WI38 (cell line): ENCODE results near the gene KRTAP24-1.

ENCODE experiments used
- H3K4me3 ChIP-seq: 2 replicates; pipeline ENCODE4 v1.5.1; 2011; ENCODE audit warnings: low read depth, mild to moderate bottlenecking, control low read depth, low read length
- TF ChIP-seq, protein P1 (sequence below): IDR thresholded peaks from 2 replicates; pipeline ENCODE4 v1.5.1; 2012; ENCODE audit warnings: low read depth, mild to moderate bottlenecking, control low read depth, low read length

Gene KRTAP24-1

DNA sequence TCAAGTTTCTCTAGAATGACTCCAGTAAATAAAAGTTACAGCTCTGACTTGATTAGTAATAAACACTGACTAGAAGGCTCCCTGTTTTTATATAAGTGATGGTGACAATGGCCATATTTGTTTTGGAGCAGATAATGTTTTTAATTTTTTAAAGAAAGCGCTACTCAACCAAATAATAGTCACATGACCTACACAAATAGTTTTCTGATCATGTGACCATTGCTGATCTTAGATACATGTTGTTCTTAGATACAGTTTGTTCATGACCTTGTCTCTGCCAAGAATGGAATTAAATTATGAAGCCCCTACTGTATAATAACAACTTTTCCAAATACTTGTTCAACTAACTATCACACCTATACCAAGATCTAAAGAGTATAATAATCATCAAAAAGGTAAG, 44.6 kb downstream of the KRTAP24-1 start:
- H3K4me3 ChIP-seq, result no peak overlapping the region
- TF ChIP-seq, protein P1, sequence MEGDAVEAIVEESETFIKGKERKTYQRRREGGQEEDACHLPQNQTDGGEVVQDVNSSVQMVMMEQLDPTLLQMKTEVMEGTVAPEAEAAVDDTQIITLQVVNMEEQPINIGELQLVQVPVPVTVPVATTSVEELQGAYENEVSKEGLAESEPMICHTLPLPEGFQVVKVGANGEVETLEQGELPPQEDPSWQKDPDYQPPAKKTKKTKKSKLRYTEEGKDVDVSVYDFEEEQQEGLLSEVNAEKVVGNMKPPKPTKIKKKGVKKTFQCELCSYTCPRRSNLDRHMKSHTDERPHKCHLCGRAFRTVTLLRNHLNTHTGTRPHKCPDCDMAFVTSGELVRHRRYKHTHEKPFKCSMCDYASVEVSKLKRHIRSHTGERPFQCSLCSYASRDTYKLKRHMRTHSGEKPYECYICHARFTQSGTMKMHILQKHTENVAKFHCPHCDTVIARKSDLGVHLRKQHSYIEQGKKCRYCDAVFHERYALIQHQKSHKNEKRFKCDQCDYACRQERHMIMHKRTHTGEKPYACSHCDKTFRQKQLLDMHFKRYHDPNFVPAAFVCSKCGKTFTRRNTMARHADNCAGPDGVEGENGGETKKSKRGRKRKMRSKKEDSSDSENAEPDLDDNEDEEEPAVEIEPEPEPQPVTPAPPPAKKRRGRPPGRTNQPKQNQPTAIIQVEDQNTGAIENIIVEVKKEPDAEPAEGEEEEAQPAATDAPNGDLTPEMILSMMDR, result no peak

DNA sequence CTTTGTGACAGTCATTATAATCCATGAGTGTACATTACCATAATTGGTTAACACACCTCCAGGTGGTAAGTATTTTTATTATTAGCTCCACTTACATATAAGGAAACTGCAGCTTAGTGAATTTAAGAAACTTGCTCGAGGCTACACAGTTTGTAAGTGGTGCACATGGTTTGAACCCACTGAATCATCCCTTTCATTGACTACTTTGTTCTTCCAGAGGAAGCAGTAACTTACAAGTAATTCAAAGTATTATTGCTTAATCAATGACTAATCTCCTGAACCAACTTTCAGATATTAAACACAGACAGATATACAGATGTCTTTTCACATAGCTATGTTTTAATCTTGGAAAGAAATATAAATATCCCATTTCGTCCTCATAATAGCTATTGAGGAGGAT, 48.1 kb downstream of the KRTAP24-1 start:
- TF ChIP-seq, protein P1, result no peak
- H3K4me3 ChIP-seq, result no peak overlapping the region

DNA sequence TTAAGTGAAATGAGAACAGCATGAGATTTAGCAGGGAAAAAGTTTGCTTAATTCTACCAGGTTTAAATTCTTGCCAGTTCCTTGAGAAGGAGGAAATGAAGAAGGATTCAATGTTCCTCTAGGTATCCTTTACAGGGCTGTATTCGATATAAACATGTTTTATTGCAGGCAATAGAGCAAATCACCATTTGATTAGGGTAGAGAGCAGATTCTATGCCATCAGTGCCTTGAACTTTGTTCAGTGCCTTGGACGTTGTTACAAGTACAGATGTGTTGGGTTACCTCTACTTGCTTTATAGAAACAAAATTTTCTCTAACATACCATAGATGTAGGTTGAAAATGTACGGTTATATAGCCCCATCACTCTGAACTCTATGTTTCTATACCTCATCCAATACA, 48.7 kb downstream of the KRTAP24-1 start:
- H3K4me3 ChIP-seq, result no peak overlapping the region

DNA sequence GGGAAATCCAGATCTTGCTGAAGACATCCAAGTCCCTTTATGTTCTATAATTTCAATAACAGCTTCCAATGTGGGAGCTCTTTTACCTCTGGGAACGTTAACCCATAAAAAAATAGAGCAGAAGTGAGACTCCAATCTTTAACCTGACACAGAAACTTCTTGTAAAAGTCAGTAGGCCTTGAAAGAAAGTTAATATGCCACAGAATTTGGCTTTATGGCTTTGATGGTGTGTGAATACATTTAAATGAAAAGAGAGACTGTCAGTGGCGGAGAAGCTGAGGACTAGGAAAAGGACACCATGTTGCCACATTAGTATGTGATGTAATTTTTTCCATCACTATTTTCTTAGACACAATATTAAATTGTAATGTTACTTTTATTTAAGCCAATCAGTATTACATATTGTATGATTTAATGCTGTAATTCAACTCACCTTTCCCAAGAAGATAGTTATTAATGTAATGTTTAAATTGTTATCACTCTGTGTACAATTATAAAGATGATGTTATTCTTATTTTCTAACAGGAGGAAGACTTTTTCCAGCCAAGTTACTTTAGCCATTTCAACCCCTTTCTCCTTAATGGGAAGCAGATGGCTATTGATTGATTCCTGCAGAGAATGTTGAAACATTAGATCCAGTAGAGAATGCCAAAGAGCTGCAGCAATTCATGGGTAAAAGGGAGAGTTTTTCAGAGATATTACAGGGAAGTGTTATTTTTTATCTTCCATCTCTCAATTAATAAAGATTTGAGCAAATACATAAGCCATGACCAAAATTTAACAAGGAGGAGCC, 49.3 kb downstream of the KRTAP24-1 start:
- TF ChIP-seq, protein P1, result no peak

More for the DNA sequence above, 48.7 kb downstream of the KRTAP24-1 start:
- TF ChIP-seq, protein P1, result no peak

DNA sequence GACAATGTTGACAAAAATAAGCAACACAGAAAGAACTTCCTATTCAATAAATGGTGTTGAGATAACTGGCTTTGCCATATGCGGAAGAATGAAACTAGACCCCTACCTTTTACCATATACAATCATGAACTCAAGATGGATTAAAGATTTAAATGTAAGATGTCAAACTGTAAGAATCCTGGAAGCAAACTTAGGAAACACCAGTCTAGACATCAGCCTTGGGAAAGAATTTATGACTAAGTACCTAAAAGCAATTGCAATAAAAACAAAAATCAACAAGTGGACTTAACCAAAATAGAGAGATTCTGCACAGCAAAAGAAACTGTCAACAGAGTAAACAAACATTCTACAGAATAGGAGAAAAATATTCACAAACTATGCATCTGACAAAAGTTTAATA, 50.7 kb downstream of the KRTAP24-1 start:
- TF ChIP-seq, protein P1, result no peak

More for the DNA sequence above, 49.3 kb downstream of the KRTAP24-1 start:
- H3K4me3 ChIP-seq, result no peak overlapping the region

More for the DNA sequence above, 50.7 kb downstream of the KRTAP24-1 start:
- H3K4me3 ChIP-seq, result no peak overlapping the region
